ENCODE results near the gene TXLNG.

The TXLNG gene

DNA sequence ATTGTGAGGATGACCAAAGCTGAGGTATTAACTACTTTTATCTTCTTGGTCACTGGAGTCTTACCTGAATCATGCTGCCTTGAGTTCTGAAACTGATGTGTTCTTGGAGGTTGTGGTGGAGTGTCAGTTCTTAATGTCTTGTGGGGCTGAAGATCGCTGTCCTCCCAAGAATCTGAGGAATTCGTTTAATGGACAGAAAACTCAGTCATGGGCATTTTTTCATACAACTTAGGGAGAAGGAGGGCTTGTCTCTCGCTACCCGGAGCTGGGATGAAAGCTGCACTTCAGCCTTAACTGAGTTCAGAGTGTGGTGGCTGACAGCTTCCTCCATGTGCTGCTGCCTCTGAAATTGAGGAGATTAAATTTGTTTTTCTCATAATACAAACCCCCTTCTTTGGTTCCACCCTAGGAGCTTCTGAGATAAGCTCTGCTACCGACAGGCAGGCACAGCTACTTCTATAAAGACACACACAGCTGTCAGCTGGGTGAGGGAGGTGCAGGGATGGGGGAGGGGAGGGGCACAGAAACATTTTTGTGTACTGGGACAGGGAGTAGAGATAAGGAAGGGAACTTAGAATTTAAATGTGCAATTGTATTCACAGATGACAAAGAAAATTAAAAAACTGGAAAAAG lies 53.1 kb downstream of the TXLNG start:
- DNase-seq = no peak

DNA sequence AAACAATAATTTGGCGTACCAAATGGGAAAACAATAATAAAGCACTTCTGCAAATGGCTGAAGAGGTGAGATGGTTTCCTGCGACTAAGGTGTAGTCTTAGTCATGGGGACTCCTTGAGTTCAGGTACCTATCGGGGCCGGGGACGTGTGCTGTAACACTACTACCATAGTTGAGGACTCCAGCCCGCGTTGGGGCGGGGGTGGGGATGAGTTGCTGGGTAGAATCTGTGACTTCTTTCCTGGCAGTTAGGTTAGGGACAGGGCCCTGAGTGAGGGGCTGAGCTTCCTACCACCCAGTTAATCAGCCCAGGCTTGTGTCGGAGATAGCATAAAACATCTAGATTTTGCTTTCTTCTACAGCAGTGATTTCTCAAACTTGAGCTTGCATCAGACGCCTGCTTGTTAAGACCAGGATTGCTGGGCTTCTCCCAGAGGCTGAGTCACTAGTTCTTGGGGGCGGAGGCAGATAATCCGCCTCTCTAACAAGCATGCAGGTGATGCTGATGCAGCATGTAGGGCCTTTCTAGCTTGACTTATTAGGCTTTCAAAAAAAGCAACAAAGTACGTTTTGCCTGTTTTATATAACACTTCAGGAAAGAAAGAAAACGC lies 53.7 kb downstream of the TXLNG start:
- DNase-seq = peak; percentile 30

DNA sequence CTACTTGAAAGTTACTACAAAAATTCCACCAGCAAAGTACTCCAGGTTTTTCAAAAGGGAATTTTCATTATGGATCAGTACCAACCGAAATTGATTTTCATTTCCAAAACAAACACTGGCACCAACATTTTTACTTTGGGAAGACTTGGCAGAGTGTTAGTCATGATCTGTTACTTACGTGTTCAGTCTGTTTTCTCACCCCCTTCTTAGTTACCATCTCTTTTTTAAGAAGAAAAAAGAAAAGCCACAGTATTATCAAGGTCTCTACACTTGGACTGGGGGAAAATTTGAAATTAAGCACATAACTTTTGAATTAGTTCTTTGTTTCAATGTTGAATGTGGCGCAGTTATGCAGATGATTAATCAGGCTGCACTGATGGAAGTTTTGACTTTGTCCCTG lies 56.4 kb downstream of the TXLNG start:
- no peak for DNase-seq

DNA sequence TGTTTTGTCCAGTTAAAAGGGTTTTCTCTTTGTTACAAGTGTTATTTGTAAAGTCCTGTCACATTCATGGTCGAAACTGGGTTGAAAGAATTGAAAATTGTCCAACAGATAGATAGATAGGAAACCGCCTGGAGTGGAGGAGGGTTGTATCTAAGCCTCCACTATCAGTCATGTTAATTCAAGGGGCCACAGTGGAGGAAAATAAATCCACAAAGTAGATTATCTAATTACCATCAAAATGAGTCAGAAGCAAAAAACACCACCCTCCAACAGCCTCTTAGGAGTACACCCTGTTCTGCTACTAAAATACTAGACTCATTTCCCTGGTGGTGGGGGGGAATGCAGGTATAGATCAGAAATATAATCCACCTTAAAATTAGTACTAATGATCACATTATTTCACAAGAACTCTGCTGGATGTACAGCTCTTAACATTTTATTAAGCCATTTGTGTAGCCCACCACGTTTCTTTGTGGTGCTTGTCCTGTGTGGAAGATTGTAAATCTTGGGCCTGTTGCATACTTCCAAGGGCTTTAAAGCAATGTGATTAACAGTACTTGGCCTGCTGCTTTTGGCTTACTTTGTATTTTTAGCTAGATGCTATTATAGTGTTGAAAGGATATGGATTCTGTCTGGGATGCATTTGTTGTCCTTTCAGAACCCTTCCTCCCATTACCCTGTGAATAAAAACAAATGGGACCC lies 57.1 kb downstream of the TXLNG start:
- DNase-seq = no peak

DNA sequence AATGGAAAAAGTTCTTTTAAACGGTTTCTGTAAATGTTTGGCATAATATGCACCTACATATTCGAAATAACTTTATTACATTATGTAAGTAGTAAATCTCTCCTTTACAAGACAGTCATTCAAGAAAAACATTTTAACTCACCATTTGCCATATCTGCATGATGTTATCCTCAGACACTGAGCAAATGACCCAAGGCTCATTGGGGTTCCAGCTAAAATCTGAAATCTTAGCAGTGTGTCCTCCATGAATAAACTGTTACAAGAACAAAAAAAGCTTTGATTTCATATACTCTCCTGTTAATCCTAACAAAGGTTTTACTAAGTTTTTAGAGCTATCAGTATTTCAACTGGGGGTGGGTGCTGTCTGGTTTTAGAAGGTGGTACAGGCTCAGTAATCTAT lies 59.4 kb downstream of the TXLNG start:
- DNase-seq = no peak

DNA sequence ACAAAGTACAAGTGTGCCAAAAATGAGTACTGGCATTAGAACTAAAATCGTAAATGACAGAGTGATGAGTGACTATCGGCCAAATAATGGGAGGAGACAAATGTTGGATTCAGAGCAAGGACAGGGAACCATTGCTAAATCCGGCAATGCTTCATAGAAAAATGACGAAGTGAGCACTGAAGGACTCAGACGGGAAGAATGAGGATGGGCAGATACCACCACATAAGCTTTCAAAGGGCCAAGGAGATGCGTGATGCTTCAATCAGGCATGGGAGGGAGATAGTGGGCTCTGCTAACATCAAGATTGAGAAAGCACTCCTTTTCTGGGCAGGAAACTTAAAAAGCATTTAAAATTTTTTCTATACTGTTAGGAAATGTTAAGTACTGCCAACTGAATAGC lies 62.3 kb downstream of the TXLNG start:
- no peak for DNase-seq

DNA sequence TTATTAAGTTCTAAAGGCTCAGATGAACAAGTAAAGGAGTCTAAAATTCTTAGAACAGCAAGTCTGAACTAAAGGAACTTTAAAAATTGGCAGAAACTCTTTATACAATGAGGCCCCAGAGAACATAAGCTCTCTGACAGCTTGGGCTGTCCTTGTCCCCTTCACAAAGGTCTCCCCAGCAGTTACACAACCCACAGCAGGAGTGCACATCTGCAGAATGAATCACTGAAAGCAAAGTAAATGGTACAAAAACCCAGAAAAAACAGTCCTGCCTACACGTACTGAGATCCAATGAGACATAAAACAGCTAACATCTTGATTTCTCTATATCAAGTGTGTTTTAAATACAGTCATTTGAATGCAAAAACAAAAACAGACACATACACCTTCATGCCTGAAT lies 65.2 kb downstream of the TXLNG start:
- DNase-seq = no peak

DNA sequence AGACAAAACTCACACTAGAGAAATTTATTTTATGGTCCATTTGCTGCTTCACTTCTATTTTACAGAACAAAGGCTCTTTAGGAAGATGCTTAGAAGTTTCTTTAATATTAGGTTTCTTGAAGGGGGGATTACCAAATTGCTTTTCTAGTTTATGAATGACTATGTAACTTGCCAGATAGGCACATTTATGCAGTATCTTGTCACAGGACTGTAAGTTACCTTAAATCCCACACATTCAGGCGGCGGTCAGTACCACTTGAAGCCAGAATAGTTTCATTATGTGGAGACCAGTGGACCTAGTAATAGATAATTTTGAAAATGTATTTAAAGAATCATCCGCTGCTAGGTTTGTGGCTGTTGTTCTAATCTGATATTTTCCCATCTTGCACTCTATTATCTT lies 65.6 kb downstream of the TXLNG start:
- no peak for DNase-seq

DNA sequence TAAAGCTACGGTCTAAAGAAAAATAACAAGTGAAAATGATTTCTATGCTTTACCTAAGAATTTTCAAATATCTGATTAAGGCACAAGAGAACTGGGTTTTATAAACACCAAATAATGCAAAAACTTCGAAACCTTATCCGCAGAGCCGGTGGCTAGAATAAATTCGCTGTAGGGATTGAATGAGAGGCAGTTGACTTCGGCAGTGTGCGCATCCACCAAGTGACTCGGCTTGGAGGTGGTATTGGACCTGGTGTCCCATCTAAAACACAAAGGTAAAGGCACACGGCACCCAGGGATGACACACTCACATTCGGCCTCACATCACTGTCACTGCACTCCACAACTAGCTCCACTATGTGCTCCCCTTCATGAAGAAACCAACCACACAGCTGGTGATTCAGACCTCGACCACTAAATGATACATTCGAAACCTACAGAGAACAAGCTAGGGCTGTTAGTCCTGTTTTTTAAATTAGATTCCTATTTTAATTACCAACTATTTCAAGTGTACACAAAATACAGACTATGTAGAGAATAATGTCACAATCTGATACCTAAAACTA lies 66.4 kb downstream of the TXLNG start:
- no peak for DNase-seq

DNA sequence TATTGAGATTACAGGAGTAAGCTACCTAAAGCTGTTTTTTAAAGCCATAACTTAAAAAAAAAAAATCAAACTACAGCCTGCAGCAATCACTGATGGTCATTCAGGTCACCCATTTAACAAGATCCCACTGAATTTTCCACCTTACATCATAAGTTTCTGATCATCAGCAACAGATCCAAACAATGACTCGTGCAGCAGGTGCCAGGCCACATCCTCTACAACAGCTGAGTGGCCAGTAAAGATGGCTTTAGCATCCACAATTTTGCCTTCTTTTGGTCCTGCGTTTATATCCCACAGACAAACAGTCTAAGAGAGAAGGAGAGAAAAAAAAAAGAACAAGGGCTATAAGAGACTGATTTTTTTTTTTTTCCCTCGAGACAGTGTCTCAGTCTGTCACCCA lies 67.3 kb downstream of the TXLNG start:
- peak; percentile 2 for DNase-seq

DNA sequence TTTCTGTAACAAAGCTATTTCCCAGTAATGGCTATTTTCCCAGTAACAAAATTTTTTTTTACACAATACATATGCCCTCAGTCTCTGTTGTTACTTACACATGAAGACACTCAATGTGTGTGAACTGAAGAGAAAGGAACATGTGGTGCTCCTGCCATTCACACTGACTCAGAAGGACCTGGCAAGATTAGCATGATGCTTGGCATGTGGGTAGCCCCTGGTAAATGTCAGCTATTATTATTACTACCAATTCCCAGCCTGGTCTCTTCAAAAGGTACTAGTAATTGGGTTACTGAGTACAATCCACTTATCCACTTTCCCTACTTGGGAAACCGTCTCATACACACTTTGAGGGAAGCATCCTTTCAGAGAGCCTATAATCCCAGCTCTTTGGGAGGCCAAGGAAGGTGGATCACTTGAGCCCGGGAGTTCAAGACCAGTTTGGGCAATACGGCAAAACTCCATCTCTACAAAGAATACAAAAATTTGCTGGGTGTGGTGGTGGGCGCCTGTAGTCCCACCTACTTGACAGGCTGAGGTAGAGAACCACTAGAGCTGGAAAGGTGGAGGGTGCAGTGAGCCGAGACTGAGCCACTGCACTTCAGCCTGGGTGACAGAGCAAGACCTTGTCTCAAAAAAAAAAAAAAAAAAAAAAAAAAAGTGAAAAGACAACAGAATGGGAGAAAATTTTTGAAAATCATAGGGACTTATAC lies 69.3 kb downstream of the TXLNG start:
- no peak for DNase-seq

DNA sequence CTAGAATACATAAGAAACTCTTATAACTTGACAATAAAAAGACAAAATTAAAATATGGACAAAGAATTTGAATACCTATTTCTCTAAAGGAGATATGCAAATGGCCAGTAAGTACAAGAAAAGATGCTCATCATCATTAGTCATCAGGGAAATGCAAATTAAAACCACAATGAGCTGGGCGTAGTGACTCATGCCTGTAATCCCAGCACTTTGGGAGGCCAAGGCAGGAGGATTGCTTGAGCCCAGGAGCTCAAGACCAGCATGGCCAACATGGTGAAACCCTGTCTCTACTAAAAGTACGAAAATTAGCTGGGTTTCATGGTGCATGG lies 69.8 kb downstream of the TXLNG start:
- DNase-seq = peak; percentile 23

DNA sequence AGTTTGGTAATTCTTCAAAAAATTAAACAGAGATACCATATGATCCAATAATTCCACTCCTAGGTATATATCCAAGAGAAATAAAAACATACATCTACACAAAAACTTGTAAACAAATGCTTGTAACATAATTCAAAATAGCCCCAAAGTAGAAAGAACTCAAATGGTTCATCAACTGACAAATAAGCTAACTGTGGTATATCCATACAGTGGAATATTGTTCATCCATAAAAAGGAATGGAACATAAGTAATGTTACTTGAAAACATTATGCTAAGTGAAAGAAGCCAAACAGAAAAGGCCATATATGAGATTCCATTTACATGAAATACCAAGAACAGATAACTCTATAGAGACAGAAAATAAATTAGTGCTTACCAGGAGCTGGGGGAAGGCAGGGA lies 70.5 kb downstream of the TXLNG start:
- no peak for DNase-seq

DNA sequence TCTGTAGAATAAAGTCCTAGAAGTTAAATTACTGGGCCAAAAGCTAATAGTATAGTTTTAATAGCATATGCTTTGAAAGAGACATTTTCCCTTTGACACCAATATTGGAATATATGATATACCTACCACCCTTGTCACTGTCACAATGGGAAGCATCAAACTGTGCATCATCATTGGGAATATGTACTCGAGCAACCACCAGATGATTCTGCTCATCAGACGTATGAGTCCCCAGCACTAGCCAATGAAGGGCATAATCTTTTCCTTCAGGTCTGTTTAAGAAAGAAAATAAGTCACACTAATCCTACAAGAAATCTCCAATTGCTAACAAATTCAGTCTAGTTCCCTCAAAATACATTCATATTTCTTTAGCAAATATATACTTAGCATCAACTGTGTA lies 76.6 kb downstream of the TXLNG start:
- DNase-seq = no peak

DNA sequence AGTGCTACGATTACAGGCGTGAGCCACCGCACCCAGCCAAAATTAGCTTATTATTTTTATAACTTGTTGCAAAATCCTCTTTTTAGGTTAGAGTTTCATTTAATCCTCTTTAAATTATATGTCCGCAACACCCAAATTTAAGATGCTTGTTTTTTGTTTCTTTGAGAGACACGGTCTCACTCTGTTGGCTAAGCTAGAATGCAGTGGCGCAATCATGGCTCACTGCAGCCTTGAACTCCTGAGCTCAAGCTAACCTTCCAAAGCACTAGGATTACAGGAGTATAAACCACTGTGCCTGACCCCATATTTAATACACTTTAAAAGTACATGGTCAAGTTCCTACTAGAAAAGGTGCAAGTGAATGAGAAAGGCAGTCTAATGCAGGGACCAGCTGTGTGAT lies 81.7 kb downstream of the TXLNG start:
- DNase-seq = no peak

DNA sequence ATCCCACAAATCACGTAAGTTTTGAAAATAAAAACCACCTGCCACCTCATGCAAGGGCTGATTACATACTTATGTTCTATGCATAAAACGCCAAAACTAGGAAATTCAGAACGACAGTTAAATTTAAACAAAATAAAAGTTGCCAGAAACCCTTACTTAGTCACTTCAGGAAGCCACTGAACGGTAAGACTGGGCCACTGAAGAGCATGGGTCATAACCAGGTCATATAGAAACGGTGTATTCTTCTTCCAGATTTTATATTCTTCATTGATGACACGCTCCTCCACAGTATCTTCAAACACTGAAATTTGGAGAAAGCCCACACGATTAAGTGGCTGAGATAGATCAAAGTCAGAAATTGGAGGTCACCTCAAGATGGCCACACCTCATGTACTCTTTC lies 82.7 kb downstream of the TXLNG start:
- peak; percentile 23 for DNase-seq

DNA sequence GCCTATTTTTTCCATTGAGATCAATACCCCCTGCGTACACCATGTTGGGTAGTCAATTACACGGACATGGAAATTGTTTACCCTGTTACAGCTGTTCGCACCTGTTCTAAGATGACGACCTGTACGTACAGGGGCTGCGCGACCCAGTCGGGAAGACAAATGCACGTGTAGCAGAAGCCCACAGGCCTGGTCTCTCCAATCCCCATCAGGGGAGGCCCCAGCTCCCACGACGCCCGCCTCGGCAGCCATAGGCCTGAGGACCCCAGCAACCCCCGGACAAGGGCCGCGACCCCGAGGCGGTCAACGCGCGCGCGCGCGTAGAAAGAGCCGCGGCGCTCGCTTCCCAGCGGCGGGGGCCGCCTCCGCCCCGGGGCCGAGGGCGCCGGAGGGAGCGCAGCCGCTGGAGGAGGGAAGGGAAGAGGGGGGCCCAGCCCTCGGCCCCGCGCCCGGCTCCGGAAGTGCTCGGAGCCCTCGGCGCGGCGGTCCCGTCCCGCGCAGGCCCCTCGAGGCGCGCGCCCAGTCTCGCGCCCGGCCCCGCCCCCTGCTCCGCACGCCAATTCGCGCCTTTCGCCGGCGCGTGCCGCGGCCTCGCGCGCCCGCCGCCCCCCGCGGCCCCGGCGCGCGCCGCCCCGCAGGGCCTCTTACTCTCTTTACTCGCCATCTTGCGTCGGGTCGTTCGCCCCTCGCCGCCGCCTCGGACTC lies 83.3 kb downstream of the TXLNG start:
- DNase-seq = peak; percentile 80

DNA sequence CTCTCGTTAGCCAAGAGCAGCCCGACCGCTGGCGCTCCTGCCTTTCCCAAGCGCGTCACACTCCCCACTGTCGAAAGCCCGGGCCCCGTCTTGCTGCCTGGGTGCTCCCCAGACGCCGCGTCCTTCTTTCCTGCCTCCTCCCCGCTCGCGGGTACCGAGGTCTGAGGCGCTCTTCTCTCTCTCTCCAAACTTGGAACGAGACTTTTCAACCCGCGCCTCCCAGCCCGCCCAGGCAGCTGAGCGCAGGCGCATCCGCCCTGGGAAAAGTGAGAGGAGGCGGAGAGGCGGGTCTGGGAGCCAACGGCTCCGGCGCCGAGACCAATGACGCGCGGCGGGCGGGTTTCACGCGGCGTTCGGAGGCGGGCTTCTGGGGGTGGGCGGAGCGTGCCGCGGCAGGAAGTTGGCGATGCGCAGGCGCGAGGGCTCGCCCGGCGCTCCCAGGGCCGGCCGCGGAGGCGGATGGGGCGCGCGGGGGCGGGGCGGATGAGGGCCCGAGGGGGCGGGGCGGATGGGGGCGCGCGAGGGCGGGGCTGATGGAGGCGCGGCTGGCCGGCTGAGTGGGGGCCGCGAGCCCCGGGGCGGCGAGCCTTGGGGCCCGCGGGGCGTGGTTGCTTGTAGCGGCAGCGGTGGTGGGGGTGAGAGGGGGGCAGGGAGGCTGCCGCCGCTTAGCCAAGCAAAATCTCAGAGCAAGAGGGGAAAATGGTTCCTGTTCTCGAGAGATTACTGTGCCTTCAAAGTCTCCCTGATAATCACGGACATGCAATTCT lies 84.0 kb downstream of the TXLNG start, which contains the start of gene RBBP7:
TSS of gene RBBP7 (minus strand) at position 268 of the 767 bp plus-strand sequence. CDS start 309 bp downstream, outside the sequence.
- peak; percentile 96 for DNase-seq

DNA sequence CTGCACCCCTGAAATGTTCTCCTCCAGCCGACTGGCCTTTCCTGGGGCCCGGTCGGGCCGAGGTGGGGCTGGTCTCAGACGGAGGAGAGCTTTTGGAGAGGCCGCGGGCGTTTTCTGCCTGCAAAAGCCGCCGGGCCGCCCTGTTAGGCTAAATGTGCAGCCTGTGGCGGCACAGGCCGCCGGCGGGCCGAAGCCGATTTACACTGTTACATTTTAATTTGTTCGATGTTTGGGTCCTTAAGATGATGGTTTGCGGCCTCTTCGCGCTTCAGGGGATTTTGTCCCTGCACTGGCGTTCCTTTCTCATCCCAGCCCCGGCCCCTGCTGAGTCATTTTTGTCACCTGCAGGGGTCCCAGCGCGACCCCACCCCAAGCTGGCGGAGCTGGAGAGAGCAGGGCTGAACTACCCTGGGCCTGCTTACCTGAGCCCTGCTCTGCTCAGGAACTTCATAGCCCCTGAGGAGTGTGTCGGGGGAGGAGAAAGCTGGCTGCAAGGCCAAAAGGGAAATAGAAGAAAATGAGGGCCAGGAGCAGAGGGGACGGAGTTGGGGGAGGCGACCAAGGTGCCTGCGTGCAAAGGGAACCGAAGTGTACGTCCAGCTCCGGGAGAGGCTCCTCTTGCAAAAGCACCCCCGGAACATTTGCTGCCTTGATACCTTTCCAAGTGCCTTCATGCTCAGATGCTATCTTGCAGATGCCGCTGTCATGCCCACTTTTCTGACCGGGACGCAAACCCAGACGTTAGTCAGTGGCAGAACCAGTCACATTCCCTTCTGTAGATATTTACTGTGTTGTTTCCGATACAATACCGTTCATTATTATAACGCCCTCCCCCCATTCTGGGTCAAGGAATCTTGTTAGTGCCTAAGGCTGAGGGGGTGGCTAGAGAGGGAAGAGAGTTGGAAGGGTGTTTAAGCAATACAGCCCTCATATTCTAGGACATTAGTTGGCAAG lies 84.9 kb downstream of the TXLNG start:
- peak; percentile 80 for DNase-seq

DNA sequence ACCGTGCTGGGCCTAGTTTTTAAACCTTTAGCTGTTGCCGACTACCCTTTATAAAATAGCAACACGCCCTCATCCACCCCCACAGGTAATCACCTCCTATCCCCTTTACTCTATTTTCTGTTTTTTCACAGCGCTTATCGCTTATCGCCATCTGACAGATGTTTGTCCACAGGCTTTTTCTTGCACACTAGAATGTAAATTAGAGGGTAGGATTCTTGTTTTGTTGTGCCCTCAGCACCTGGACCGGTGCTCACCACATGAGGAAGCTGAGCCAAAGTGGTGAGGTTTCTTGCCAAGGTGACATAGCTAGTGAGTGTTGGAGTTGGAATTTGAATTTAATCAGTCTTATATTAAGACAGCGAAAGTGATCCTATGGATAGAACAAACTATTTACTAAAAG lies 86.8 kb downstream of the TXLNG start:
- peak; percentile 26 for DNase-seq
